Midbrain (tissue), 1 donor: ENCODE results near the gene FAAP100.

ENCODE experiments used
- DNase-seq: peaks from one replicate; lab custom pipeline; 2025; lab: John Stamatoyannopoulos, UW

FAAP100 gene

GRCh38 chr17:81524865-81525159 lies 27.3 kb downstream of the FAAP100 start:
- no peak for DNase-seq

DNA sequence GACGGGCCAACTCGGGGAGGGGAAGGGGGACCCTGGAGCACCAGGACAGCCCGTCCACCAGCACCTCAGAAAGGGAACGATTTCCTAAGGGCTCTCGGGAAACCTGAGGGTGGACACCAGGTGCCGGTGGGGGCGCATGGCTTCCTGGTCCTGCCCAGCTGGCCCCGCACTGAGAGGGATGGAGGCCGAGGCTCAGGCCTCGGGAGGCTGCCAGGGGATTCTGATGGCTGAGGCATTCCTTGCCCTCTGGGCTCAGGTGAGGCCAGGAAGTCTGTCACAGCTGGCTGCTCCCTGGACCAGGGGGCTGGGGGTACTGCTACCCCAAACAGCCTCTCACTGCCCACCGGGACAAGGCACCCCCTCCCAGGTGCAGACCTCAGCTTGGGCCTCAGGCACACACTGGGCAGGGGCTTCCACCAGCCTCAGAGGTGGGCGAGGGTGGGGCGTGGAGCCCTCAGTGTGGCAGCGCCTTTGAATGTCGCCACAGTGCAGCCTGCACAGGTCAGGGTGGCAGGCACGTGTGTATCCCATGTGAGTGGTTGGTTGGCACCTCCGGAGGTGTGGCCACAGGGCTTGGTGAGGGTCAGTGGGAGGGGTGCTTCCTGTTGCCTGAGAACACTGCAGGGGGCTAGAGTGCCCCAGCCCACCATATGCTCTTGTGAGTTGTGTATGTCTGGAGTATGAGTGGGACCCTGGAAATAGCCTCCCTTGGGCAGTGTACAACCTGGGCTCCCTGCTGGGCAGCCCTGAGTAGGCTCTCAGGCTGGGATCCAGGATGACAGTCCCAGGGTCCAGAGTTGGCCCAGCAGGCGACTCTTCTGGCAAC lies 27.9 kb downstream of the FAAP100 start:
- no peak for DNase-seq

GRCh38 chr17:81523402-81524038 lies 28.6 kb downstream of the FAAP100 start:
- DNase-seq = no peak

GRCh38 chr17:81522491-81523401 lies 29.4 kb downstream of the FAAP100 start:
- DNase-seq = no peak

DNA sequence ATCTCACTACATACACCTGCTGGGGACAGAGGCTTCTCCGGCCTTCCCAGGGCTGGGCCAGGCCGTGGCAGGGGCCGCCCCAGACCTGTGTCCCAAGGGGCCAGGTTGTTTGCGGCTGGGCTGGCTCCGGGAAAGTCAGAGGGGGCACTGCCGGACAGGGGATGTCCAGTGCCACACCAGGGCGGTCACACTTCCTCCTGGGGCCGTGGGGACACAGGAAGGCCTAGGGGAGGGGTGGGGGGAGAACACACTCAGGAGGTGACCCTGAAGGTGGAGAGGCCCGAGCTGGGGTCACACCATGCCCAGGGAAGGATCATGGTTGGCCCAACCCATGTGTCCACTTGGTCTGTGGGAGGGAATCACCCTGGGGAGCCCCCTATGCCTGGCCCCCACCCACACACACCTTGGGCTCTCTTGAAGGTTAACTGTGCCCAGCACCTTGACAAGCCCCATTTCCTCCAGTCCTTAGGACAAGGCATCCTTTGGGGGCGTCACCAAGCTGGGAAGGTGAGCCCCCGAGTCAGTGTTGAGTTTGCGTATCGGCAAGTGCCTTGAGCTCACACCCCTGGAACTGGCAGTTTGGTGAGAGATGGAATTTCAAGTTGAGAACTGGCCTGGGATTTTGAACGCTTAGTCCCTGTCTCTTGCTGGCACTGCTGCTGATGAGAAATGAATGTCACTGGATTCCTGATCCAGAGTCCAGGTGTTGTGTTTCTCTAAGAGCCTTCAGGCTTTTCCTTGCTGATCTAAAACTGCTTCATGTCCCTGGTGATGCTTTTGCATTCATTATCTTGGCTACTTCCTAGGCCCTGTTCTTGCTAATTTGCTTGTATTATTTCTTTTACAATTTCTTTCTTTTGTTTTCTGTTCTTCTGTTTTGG lies 31.9 kb downstream of the FAAP100 start:
- no peak for DNase-seq

DNA sequence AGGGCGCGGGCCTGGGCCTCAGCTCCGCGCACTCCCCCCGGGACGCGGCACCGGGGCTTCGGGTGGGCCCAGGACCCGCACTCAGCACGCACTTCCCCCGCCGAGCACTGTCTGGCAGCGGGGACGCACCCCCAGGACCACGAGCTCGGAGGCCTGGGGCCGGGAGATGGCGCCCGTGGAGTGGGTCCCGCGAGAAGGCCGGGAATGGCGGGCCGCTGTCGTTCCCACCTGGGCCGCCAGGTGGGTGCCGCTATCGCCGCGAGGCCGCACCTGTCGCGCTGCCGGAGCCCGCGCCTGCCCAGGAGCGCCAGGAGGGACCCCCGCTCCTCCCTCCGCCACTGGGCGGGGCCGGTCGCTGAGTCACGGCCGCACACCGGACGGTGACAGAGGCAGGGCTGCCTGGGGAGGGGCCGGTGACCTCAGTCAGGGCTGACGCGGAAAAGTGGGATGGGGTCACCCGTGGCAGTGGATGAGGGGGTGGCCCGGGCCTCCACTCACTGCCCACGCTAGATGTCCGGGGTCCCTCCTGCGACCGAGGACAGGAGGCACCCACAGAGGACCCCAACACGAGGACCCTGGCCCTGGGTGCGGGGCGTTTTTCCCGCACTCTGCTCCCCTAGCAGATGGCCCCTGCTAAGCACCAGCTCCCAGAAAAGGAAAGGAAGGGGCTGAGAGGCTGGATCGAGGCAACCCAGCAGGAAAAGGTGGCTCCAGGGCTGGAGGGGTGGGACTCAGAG lies 32.7 kb downstream of the FAAP100 start:
- no peak for DNase-seq

DNA sequence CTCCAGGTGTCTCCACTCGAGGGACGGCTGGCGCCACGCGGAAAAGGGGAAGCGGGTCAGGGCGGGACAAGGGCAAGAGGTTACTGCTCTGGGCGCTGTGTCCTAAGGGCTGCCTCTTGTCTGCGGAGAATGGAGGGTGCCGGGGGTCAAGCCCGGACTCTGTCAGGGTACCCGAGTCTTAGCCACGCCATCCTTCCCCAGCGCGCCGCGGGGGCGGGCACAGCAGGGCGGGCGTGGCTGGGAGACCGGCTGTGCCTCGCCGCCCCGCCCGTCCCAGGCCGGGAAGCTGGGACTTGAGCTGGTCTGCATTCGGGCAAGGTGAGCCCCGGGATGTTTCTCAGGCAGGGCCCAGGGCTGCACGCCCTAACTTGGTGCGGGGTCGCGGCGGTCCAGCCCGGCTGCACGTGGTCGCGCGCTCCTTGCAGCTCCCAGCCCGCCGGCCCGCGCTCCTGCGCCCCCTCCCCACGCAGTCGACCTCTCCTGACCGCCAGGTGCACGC lies 33.3 kb downstream of the FAAP100 start:
- no peak for DNase-seq

GRCh38 chr17:81518113-81518784 lies 33.9 kb downstream of the FAAP100 start:
- DNase-seq = no peak

DNA sequence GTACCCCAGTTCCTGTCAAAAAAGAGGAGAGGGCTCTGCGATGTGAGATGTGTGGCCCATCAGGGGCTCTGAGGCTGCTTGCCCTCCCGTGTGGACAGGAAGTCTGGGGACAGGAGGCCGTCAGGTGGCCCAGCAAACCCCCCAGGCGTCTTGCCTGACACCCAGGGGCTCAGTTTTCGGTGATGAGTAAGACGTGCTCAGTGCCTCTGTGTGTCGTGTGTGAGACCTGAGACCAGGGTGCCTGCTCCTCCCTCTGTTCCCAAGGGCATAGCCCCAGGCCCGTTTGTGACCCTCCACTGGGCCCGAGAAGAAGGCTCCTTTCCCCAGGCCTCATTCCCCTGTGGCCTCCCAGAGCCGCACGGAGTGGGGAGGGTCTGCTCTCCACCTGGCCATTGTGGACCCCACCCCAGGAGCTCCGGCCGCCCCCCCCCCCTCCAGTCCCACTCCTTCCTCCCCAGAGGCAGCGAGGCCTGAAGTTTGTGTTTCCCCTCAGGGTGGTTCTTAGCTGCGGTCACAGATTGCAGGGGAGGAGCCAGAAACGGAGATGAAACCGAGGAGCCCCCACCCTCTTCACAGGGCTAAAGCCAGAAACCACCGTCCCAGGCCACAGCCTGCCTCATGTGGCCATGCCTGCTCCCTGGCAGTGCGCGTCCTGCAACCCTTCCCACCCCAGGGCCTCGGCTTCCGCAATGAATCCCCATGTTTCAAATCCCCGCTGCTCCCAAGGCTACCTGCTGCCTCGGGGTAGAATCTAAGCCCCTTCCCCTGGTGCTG lies 34.6 kb downstream of the FAAP100 start:
- no peak for DNase-seq

GRCh38 chr17:81517009-81517338 lies 35.2 kb downstream of the FAAP100 start:
- no peak for DNase-seq

- DNase-seq = no peak
Observed at GRCh38 chr17:81516439-81516838, 35.7 kb downstream of the FAAP100 start.

DNA sequence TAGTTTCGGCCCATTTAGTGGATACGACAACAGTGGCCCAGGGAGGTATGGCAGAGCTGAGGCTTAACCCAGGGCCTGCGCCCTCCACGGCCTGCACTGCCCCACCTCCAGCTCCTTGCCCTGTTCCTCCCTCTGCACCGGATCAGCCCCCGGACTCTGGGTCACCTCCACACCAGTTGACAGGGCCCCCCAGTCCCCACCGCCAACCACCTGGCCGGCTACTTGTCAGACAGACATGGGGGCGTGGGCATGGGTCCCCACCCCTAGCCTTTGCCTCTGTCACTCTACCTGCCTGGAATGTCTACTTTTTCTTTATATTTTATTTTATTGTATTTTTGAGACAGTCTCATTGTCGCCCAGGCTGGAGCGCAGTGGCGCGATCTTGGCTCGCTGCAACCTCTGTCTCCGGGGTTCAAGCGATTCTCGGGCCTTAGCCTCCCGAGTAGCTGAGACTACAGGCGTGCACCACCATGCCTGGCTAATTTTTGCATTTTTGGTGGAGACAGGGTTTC lies 36.6 kb downstream of the FAAP100 start:
- no peak for DNase-seq

DNA sequence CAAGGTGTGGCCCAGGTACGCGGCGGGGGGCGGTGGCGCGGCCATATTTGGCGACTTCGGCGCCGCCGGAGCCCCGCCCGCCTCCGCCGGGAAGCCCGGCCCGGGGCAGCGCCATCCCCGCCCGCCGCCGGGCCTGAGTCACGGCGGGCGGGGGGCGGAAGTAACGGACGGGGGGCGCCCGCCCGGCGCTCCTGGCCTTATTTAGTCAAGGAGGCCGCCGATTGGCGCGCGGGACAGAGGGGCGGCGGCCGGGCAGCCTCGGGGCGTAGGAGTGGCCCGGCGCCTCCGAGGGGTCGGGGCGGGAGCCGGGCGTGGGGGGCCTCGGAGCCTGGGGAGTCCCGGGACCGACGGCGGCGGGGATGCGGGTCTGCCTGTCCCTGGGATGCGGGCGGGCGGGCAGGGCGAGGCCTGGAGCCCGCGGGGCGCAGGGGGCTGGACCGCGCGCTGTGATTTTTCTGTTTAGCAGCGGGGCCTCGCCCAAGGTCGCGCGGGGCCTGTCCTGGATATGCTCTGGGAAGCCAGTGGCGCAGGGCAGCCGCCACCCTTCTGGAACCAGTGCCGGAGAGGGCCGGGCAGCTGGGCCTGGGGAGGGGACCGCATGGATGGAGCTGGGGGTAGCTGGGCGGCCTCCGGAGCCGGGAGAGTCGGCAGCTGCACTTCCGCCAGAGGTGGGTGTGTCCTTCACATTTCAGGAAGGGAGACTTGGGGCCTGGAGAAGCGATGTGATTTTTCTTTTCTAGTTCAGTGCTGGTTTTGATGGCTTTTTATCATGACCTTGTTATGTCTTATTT lies 37.2 kb downstream of the FAAP100 start:
- DNase-seq = peak; percentile 30

- DNase-seq = no peak
Observed at GRCh38 chr17:81514489-81514738, 37.7 kb downstream of the FAAP100 start.

DNA sequence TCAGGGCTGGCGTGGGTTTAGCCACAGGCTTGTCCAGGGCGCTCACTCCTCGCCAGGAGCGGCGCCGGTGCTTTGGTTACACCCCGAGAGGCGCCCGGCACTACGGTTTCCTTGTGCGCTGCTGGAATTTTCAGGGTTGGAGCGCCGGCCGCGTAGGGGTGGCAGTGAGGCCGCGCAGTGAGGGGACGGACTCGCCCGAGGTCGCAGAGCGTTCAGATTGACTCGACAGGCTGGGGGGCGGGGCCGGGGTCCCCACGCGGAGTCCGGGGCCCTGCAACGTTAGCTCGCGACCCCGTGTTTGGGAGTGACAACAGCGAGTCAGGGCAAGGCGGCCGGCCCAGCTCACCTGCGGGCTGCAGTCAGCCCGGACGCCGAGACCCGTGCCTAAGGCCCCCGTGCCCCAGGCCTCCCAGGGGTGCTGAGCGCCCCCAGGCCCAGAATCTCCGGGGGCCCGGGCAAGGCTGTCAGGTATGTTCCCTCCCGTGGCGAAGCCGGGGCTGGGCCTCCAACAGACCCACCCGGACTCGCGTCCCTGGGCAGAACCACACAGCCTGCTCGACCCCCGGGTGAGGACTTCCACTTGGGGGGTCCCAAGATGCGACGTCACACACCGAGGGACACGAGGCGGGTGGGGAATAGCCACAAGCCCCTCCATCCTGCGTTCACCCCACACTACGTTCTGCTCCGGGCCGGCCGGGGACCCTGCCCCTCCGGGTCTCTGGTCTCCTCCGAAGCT lies 38.2 kb downstream of the FAAP100 start:
- DNase-seq = peak; percentile 68

DNA sequence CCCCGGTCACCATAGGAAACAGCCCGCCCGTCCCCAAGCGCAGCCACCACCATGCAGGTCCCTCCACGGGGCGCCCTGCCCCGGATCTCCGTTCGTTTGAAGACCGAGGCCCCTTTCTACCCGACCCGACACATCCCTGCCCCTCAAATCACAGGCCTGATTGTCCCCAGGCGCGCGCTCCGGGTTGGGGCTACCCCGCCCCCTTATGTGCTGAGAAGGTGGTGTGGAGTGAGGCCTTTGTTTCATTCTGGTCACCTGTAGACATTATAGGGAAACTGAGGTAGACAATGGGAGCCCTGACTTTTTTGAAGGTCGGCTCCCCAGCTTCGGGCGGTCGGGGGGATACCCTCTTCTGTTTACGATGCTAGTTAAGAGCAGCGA lies 38.8 kb downstream of the FAAP100 start:
- peak; percentile 68 for DNase-seq

DNA sequence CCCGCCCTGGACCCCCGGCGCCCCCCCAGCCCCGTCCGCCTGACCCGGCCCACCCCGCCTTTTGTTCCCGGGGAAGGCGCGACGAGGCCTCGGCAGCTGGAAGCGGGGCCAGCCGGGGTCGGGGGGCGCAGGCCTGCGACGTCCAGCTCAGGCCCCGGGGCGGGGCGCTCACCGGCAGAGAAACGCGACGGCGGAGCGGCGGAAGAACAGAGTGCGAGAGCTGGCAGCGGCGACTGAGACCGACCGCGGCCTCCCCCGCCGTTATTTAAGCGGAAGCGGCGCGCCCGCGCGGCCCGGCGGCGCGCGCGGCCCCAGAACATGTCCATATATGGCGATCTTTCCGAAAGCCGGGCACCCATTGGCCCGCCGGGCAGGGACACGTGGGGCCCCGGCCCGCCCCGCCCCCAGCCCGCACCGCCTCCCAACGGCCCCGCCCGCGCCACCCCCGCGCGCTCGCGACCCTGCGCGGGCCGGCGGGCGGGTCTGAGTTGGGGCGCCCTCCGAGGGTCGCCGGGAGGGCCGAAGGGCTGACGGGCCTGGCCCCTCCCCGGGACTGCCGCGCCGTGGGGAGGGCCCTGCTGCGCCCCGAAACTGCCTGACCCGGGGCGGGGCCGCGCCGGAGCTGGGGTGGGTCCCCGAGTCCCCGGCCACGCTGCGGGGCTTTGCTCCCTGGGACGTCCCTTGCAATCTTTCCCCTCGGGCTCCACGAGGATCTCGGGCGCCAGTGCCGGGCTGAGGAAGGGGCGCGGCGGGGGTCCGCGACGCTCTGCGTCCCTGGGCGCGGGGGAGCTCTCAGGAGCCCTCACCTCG lies 39.4 kb downstream of the FAAP100 start, which contains the start of gene ACTG1:
Gene ACTG1 (minus strand): TSS at position 238 of the 810 bp plus-strand sequence. CDS start 445 bp downstream, outside the sequence.
- peak; percentile 89 for DNase-seq
